ENCODE data around the gene SMAD6. TPM values are rescaled to one million over a fixed set of nuclear protein-coding genes. Genes with fewer than 3 reads are reported as not detected.

Gene SMAD6
- total and polyA plus RNA-seq, 2 experiments from 2014 or later: 1.6 to 15.7 TPM

- ATAC-seq (peak; percentile 97), DNase-seq (ENCODE audit: low spot score) (peak; percentile 46)
- no peaks in the 10 kb centered on the region for H4K20me1 ChIP-seq (replicated peaks; ENCODE audit: insufficient read depth)
- no peak overlapping the region for H3K27ac ChIP-seq (ENCODE audit: low read depth)
- TF ChIP-seq JUNB (IDR thresholded peaks at IDR 0.05; ENCODE audit: unreplicated experiment): no peak
- TF ChIP-seq NANOG (IDR thresholded peaks at IDR 0.05; ENCODE audit: borderline replicate concordance): no peak
- no peak for TF ChIP-seq REST (IDR thresholded peaks at IDR 0.05; ENCODE audit: unreplicated experiment)
- TF ChIP-seq ZNF331 (CRISPR knock-in tag; IDR thresholded peaks at IDR 0.05; ENCODE audit: low read depth): no peak
- TF ChIP-seq EZH2phosphoT487 (IDR thresholded peaks at IDR 0.05; ENCODE audit: unreplicated experiment): no peak
- no peak for TF ChIP-seq CREB1 (CRISPR knock-in tag; IDR thresholded peaks at IDR 0.05; ENCODE audit: low read depth)
- no peak for TF ChIP-seq EZH2 (IDR thresholded peaks at IDR 0.05; ENCODE audit: low read depth, unreplicated experiment)
- no peak for TF ChIP-seq ZNF114 (CRISPR knock-in tag; IDR thresholded peaks at IDR 0.05)
- no peak for TF ChIP-seq CTCF (conservative IDR thresholded peaks at IDR 0.05; ENCODE audit: low read depth in 2 of 2)
- no peak for TF ChIP-seq POLR2AphosphoS5 (IDR thresholded peaks at IDR 0.05; ENCODE audit: low read depth)
- TF ChIP-seq ZNF462 (CRISPR knock-in tag; IDR thresholded peaks at IDR 0.05): no peak
- no peak for TF ChIP-seq ETS1 (IDR thresholded peaks at IDR 0.05)
- no peak for TF ChIP-seq STAT1 (IDR thresholded peaks at IDR 0.05; ENCODE audit: unreplicated experiment)
- H3K36me3 ChIP-seq (ENCODE audit: insufficient read depth): no peaks in the 10 kb centered on the region
- peak overlapping the region; percentile 56 for H3K4me2 ChIP-seq
- 0 out of 2 replicates have a peak overlapping the region, but pooled peaks have one; percentile 11 for H3K4me3 ChIP-seq
- H3F3A ChIP-seq (replicated peaks; ENCODE audit: low read depth): no peaks in the 10 kb centered on the region
- Mint-ChIP-seq H3K27me3 (ENCODE audit: insufficient read depth, low read depth, poor library complexity) (peaks cover 3% of the 10 kb centered on the region), H3K27ac (peak overlapping the region; percentile 69), H3K4me1 (peaks cover 22% of the 10 kb centered on the region), H3K4me3 (no peak overlapping the region), H3K9me3 (peaks cover 13% of the 10 kb centered on the region), H3K36me3 (ENCODE audit: low read depth) (peaks cover 12% of the 10 kb centered on the region)
- H3K27me3 ChIP-seq (ENCODE audit: insufficient read depth): no peaks in the 10 kb centered on the region
- no peaks in the 10 kb centered on the region for H3K79me2 ChIP-seq (replicated peaks; ENCODE audit: insufficient read depth)
- H3K4me1 ChIP-seq (ENCODE audit: insufficient read depth): peaks cover 11% of the 10 kb centered on the region
- peak overlapping the region; percentile 99 for H2AFZ ChIP-seq
- H3K9me2 ChIP-seq (ENCODE audit: insufficient read depth): no peaks in the 10 kb centered on the region
These were observed 22.4 kb upstream of the SMAD6 start for GRCh38 chr15:66679657-66680108.
